CD8-positive, alpha-beta memory T cell (primary cell): Measurements from ENCODE around the gene PSMB7. TPM values are rescaled to one million over a fixed set of nuclear protein-coding genes. Genes with fewer than 3 reads are reported as not detected.

Experiments
- CTCF ChIA-PET: fragments of 350-600 bp; sonication (Branson Sonifier 250); formaldehyde crosslinking; loops from one replicate; lab custom pipeline; 2021; ENCODE audit warnings: antibody characterized with exemption; lab: Charles Lee
- POLR2A ChIA-PET: fragments of 350-600 bp; sonication (Branson Sonifier 250); formaldehyde crosslinking; loops from one replicate; lab custom pipeline; 2021; ENCODE audit warnings: antibody characterized with exemption; lab: Charles Lee
- DNase-seq, 5 donors: peaks; one replicate each; pipeline versions ENCODE4 v3.0.0 to v3.0.0-alpha.2; 2020 to 2022; ENCODE audit warnings: mixed read lengths in 1 of 5
- H3K27ac ChIP-seq: one replicate; pipeline ENCODE4 v1.7.0; 2013; ENCODE audit warnings: low read depth, mild to moderate bottlenecking, low read length, moderate library complexity
- H3K27me3 ChIP-seq: 2 replicates; pipeline ENCODE4 v1.7.0; 2013; ENCODE audit warnings: low read length, mild to moderate bottlenecking; ENCODE audit not compliant: insufficient read depth, poor library complexity, severe bottlenecking
- H3K36me3 ChIP-seq: 2 replicates; pipeline ENCODE4 v1.7.0; 2013; ENCODE audit warnings: mild to moderate bottlenecking, low read length, moderate library complexity; ENCODE audit not compliant: insufficient read depth
- H3K4me1 ChIP-seq: 2 replicates; pipeline ENCODE4 v1.7.0; 2013; ENCODE audit warnings: mild to moderate bottlenecking, low read length, moderate library complexity; ENCODE audit not compliant: insufficient read depth
- H3K4me3 ChIP-seq: 2 replicates; pipeline ENCODE4 v1.7.0; 2013; ENCODE audit warnings: mild to moderate bottlenecking, low read length
- H3K9me3 ChIP-seq: 2 replicates; pipeline ENCODE4 v1.7.0; 2013; ENCODE audit warnings: mild to moderate bottlenecking, low read length
- H3K27ac Mint-ChIP-seq, 8 donors: one replicate each; pipeline ENCODE4 v1.8.0; 2020 to 2021; ENCODE audit warnings: mixed read lengths in 8 of 8, mild to moderate bottlenecking in 6 of 8, inconsistent platforms in 3 of 8, moderate library complexity in 3 of 8
- H3K27me3 Mint-ChIP-seq, 2 donors: one replicate each; pipeline ENCODE4 v1.8.0; 2020 to 2021; ENCODE audit warnings: mixed read lengths in 2 of 2, mild to moderate bottlenecking in 1 of 2, moderate library complexity in 1 of 2
- H3K36me3 Mint-ChIP-seq, 3 donors: one replicate each; pipeline ENCODE4 v1.8.0; 2020 to 2021; ENCODE audit warnings: mixed read lengths in 3 of 3, inconsistent platforms in 1 of 3, mild to moderate bottlenecking in 1 of 3
- H3K4me1 Mint-ChIP-seq, 3 donors: one replicate each; pipeline ENCODE4 v1.8.0; 2020 to 2021; ENCODE audit warnings: mixed read lengths in 3 of 3, inconsistent platforms in 1 of 3, mild to moderate bottlenecking in 1 of 3
- H3K4me3 Mint-ChIP-seq, 7 donors: one replicate each; pipeline ENCODE4 v1.8.0; 2020 to 2021; ENCODE audit warnings: mixed read lengths in 7 of 7, mild to moderate bottlenecking in 6 of 7, moderate library complexity in 4 of 7, inconsistent platforms in 2 of 7
- H3K9me3 Mint-ChIP-seq, 5 donors: one replicate each; pipeline ENCODE4 v1.8.0; 2020 to 2022; ENCODE audit warnings: mixed read lengths in 5 of 5, mild to moderate bottlenecking in 3 of 5, moderate library complexity in 2 of 5, inconsistent platforms in 1 of 5
- polyA plus RNA-seq: library from polyadenylated mRNA; unstranded; fragments of 300-500 nt; fragmentation: Illumina TruSeq; gene quantifications from one replicate; pipeline ENCODE4 v1.2.3, GENCODE V29; 2021
- total RNA-seq, 2 experiments: library from RNA; stranded (reverse); gene quantifications; one replicate each; pipeline ENCODE4 v1.2.3, GENCODE V29; 2021

Gene PSMB7
- total and polyA plus RNA-seq, 3 experiments from 2014 or later, result 161 to 215 (median 215) TPM

GRCh38 chr9:124355039-124355940 is 60.0 kb downstream of the PSMB7 start:
- Histone ChIP-seq H3K27me3 (no peaks in the 10 kb centered on the region), H3K27ac (no peak overlapping the region), H3K4me3 (no peak overlapping the region), H3K9me3 (no peaks in the 10 kb centered on the region), H3K36me3 (peaks cover 23% of the 10 kb centered on the region), H3K4me1 (peaks cover 4% of the 10 kb centered on the region)
- H3K27ac Mint-ChIP-seq, result no peak overlapping the region
- peaks cover 35 to 38% (median 35%) of the 10 kb centered on the region in 3 donors for H3K4me1 Mint-ChIP-seq
- POLR2A ChIA-PET, result no interaction called here
- DNase-seq, result no peak
- H3K9me3 Mint-ChIP-seq, result no peaks in the 10 kb centered on the region
- CTCF ChIA-PET, result no interaction called here
- H3K36me3 Mint-ChIP-seq, result peaks cover 3 to 68% (median 12%) of the 10 kb centered on the region in 3 donors
- H3K4me3 Mint-ChIP-seq, result peak overlapping the region in 1 of 7 donors; percentile 61
- peaks cover 0 to 2% of the 10 kb centered on the region in 2 donors for H3K27me3 Mint-ChIP-seq

GRCh38 chr9:124354346-124355038 is 60.8 kb downstream of the PSMB7 start:
- H3K4me1 ChIP-seq, result peaks cover under 1% of the 10 kb centered on the region
- H3K36me3 ChIP-seq, result peaks cover 23% of the 10 kb centered on the region
- H3K4me3 ChIP-seq, result no peak overlapping the region
- Mint-ChIP-seq H3K9me3 (no peaks in the 10 kb centered on the region), H3K36me3 (peaks cover 3 to 75% (median 12%) of the 10 kb centered on the region in 3 donors), H3K27me3 (peaks cover 0 to 2% of the 10 kb centered on the region in 2 donors), H3K4me3 (no peak overlapping the region), H3K4me1 (peaks cover 29 to 31% (median 31%) of the 10 kb centered on the region in 3 donors), H3K27ac (peak overlapping the region in 6 of 8 donors; percentile 42 to 74 (median 52))
- no peak overlapping the region for H3K27ac ChIP-seq
- no peaks in the 10 kb centered on the region for H3K9me3 ChIP-seq
- DNase-seq, result no peak
- ChIA-PET POLR2A (no interaction called here), CTCF (no interaction called here)
- no peaks in the 10 kb centered on the region for H3K27me3 ChIP-seq

- peaks cover 24% of the 10 kb centered on the region for H3K36me3 ChIP-seq
- POLR2A ChIA-PET, result no interaction called here
Measured at GRCh38 chr9:124353811-124354274, 61.4 kb downstream of the PSMB7 start.

GRCh38 chr9:124353166-124353768 is 62.0 kb downstream of the PSMB7 start:
- H3K9me3 Mint-ChIP-seq, result no peaks in the 10 kb centered on the region
- Histone ChIP-seq H3K4me1 (no peaks in the 10 kb centered on the region), H3K27me3 (no peaks in the 10 kb centered on the region), H3K4me3 (no peak overlapping the region), H3K9me3 (no peaks in the 10 kb centered on the region), H3K27ac (no peak overlapping the region), H3K36me3 (peaks cover 30% of the 10 kb centered on the region)
- ChIA-PET CTCF (no interaction called here), POLR2A (no interaction called here)
- no peak overlapping the region for H3K4me3 Mint-ChIP-seq
- H3K27ac Mint-ChIP-seq, result peak overlapping the region in 2 of 8 donors; percentile 41 to 69
- peaks cover 17 to 19% (median 19%) of the 10 kb centered on the region in 3 donors for H3K4me1 Mint-ChIP-seq
- peaks cover 0 to 2% of the 10 kb centered on the region in 2 donors for H3K27me3 Mint-ChIP-seq
- peaks cover 3 to 86% (median 12%) of the 10 kb centered on the region in 3 donors for H3K36me3 Mint-ChIP-seq
- DNase-seq, result no peak

More at GRCh38 chr9:124353811-124354274, 61.4 kb downstream of the PSMB7 start:
- DNase-seq, result no peak
- peaks cover 23 to 25% (median 25%) of the 10 kb centered on the region in 3 donors for H3K4me1 Mint-ChIP-seq
- H3K9me3 Mint-ChIP-seq, result no peaks in the 10 kb centered on the region
- H3K36me3 Mint-ChIP-seq, result peaks cover 3 to 81% (median 12%) of the 10 kb centered on the region in 3 donors
- H3K4me3 Mint-ChIP-seq, result no peak overlapping the region
- H3K27me3 Mint-ChIP-seq, result peaks cover 0 to 2% of the 10 kb centered on the region in 2 donors
- Histone ChIP-seq H3K27ac (no peak overlapping the region), H3K4me1 (no peaks in the 10 kb centered on the region), H3K27me3 (no peaks in the 10 kb centered on the region), H3K4me3 (no peak overlapping the region), H3K9me3 (no peaks in the 10 kb centered on the region)
- peak overlapping the region in 5 of 8 donors; percentile 42 to 69 (median 47) for H3K27ac Mint-ChIP-seq
- CTCF ChIA-PET, result no interaction called here

- DNase-seq, result no peak
- POLR2A ChIA-PET, result no interaction called here
- Mint-ChIP-seq H3K4me3 (no peak overlapping the region), H3K4me1 (peaks cover 10 to 12% (median 12%) of the 10 kb centered on the region in 3 donors), H3K27ac (peak overlapping the region in 3 of 8 donors; percentile 12 to 82 (median 72)), H3K27me3 (peaks cover 0 to 2% of the 10 kb centered on the region in 2 donors), H3K9me3 (no peaks in the 10 kb centered on the region), H3K36me3 (peaks cover 3 to 91% (median 12%) of the 10 kb centered on the region in 3 donors)
- H3K27ac ChIP-seq, result no peak overlapping the region
- CTCF ChIA-PET, result no interaction called here
- no peaks in the 10 kb centered on the region for H3K27me3 ChIP-seq
- no peak overlapping the region for H3K4me3 ChIP-seq
- no peaks in the 10 kb centered on the region for H3K4me1 ChIP-seq
- no peaks in the 10 kb centered on the region for H3K9me3 ChIP-seq
- peaks cover 34% of the 10 kb centered on the region for H3K36me3 ChIP-seq
Measured at GRCh38 chr9:124352616-124353015, 62.6 kb downstream of the PSMB7 start.

- POLR2A ChIA-PET, result no interaction called here
- CTCF ChIA-PET, result no interaction called here
- H3K4me1 Mint-ChIP-seq, result peaks cover 3 to 5% (median 5%) of the 10 kb centered on the region in 3 donors
- H3K9me3 Mint-ChIP-seq, result no peaks in the 10 kb centered on the region
- H3K27me3 Mint-ChIP-seq, result peaks cover 0 to 4% of the 10 kb centered on the region in 2 donors
- peaks cover 3 to 91% (median 9%) of the 10 kb centered on the region in 3 donors for H3K36me3 Mint-ChIP-seq
- H3K27ac ChIP-seq, result no peak overlapping the region
- H3K4me3 Mint-ChIP-seq, result no peak overlapping the region
- H3K36me3 ChIP-seq, result peaks cover 34% of the 10 kb centered on the region
- H3K4me1 ChIP-seq, result no peaks in the 10 kb centered on the region
- no peaks in the 10 kb centered on the region for H3K27me3 ChIP-seq
- no peaks in the 10 kb centered on the region for H3K9me3 ChIP-seq
- no peak for DNase-seq
- H3K4me3 ChIP-seq, result no peak overlapping the region
- peak overlapping the region in 2 of 8 donors; percentile 6 to 72 for H3K27ac Mint-ChIP-seq
Measured at GRCh38 chr9:124351672-124352468, 63.4 kb downstream of the PSMB7 start.

- DNase-seq, result no peak
- Mint-ChIP-seq H3K36me3 (peaks cover 3 to 84% (median 8%) of the 10 kb centered on the region in 3 donors), H3K27me3 (peaks cover 0 to 4% of the 10 kb centered on the region in 2 donors), H3K4me1 (no peaks in the 10 kb centered on the region), H3K4me3 (no peak overlapping the region), H3K9me3 (no peaks in the 10 kb centered on the region), H3K27ac (peak overlapping the region in 2 of 8 donors; percentile 33 to 42)
- no peaks in the 10 kb centered on the region for H3K4me1 ChIP-seq
- H3K9me3 ChIP-seq, result no peaks in the 10 kb centered on the region
- peaks cover 34% of the 10 kb centered on the region for H3K36me3 ChIP-seq
- H3K4me3 ChIP-seq, result no peak overlapping the region
- CTCF ChIA-PET, result no interaction called here
- no peaks in the 10 kb centered on the region for H3K27me3 ChIP-seq
- POLR2A ChIA-PET, result no interaction called here
- H3K27ac ChIP-seq, result no peak overlapping the region
Measured at GRCh38 chr9:124350494-124351263, 64.6 kb downstream of the PSMB7 start.
